Stimulated activated CD4-positive, alpha-beta T cell treated with anti-CD3 and anti-CD28 coated beads, Interleukin-12 subunit alpha, Interleukin-12 subunit beta, amount 100 ng/mL, for 48 hours (primary cell): ENCODE results near the gene MX2.

Source experiments
- DNase-seq, 3 donors: peaks; one replicate each; pipeline ENCODE4 v3.0.0-alpha.2; 2020; ENCODE audit warnings: low read depth in 2 of 3, low spot score in 1 of 3

Gene MX2

GRCh38 chr21:41364308-41364707 is 2.5 kb downstream of the MX2 start:
- DNase-seq, result peak in 1 of 3 donors; percentile 19

GRCh38 chr21:41365377-41366107 is 3.7 kb downstream of the MX2 start:
- no peak for DNase-seq

GRCh38 chr21:41366522-41367151 is 4.8 kb downstream of the MX2 start:
- no peak for DNase-seq

- DNase-seq, result no peak
Measured at GRCh38 chr21:41367301-41367944, 5.6 kb downstream of the MX2 start.

GRCh38 chr21:41367945-41368734 is 6.3 kb downstream of the MX2 start:
- no peak for DNase-seq

GRCh38 chr21:41368735-41369104 is 6.9 kb downstream of the MX2 start:
- no peak for DNase-seq

GRCh38 chr21:41369105-41369919 is 7.5 kb downstream of the MX2 start:
- peak; percentile 3 to 24 (median 23) for DNase-seq

GRCh38 chr21:41369920-41370839 is 8.4 kb downstream of the MX2 start:
- DNase-seq, result peak; percentile 13 to 33 (median 28)

GRCh38 chr21:41370840-41371684 is 9.2 kb downstream of the MX2 start:
- no peak for DNase-seq

- DNase-seq, result no peak
Measured at GRCh38 chr21:41371685-41372030, 9.8 kb downstream of the MX2 start.

- no peak for DNase-seq
Measured at GRCh38 chr21:41373253-41373652, 11.4 kb downstream of the MX2 start.

- no peak for DNase-seq
Measured at GRCh38 chr21:41373763-41374162, 11.9 kb downstream of the MX2 start.

GRCh38 chr21:41374177-41374712 is 12.4 kb downstream of the MX2 start:
- no peak for DNase-seq

GRCh38 chr21:41374867-41375533 is 13.2 kb downstream of the MX2 start:
- DNase-seq, result peak in 1 of 3 donors; percentile 14

GRCh38 chr21:41375875-41376274 is 14.0 kb downstream of the MX2 start:
- no peak for DNase-seq

GRCh38 chr21:41377715-41378114 is 15.9 kb downstream of the MX2 start:
- DNase-seq, result no peak

- no peak for DNase-seq
Measured at GRCh38 chr21:41378849-41379248, 17.0 kb downstream of the MX2 start.

- no peak for DNase-seq
Measured at GRCh38 chr21:41379901-41380300, 18.1 kb downstream of the MX2 start.
